OCI-LY3 (cell line): ENCODE data around the gene GPR160.

ENCODE experiments used
- EZH2phosphoT487 ChIP-seq: fragments of 200-600 bp; shearing (Covaris generic); IDR thresholded peaks from 2 replicates; pipeline ENCODE4 v1.6.1; 2018; ENCODE audit warnings: antibody characterized with exemption, mixed run types, low read depth
- TF ChIP-seq, protein P1 (sequence below): fragments of 200-600, 300-600 bp; sonication (generic); IDR thresholded peaks from 2 replicates; pipeline ENCODE4 v1.5.1; 2014; ENCODE audit warnings: antibody characterized with exemption, low read length, low read depth

DNA sequence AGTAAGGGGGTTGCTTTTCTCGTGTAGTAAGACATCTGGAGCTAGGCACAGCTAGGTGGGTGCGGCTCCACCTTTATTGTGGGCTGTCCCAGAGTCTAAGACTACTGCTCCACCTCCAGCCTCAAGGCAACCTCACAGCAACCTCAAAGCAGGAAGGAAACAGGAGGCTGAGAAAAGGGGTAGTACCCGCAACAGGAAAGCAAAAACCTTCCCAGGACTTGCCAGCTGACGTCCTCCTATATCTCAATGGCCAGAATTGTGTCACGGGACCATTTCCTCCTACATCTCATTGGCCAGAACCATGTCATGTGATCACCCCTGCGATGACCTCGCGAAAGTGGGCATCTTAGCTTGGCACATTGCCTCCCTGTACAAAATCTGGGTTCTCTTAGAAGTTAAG lies 4.3 kb upstream of the GPR160 start:
- TF ChIP-seq EZH2phosphoT487, result no peak
- TF ChIP-seq, protein P1, sequence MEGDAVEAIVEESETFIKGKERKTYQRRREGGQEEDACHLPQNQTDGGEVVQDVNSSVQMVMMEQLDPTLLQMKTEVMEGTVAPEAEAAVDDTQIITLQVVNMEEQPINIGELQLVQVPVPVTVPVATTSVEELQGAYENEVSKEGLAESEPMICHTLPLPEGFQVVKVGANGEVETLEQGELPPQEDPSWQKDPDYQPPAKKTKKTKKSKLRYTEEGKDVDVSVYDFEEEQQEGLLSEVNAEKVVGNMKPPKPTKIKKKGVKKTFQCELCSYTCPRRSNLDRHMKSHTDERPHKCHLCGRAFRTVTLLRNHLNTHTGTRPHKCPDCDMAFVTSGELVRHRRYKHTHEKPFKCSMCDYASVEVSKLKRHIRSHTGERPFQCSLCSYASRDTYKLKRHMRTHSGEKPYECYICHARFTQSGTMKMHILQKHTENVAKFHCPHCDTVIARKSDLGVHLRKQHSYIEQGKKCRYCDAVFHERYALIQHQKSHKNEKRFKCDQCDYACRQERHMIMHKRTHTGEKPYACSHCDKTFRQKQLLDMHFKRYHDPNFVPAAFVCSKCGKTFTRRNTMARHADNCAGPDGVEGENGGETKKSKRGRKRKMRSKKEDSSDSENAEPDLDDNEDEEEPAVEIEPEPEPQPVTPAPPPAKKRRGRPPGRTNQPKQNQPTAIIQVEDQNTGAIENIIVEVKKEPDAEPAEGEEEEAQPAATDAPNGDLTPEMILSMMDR, result no peak
